ENCODE results near the gene PARD3. TPM values are rescaled to one million over a fixed set of nuclear protein-coding genes. Genes with fewer than 3 reads are reported as not detected.

Gene PARD3
- polyA plus RNA-seq, 1 donor from 2014 or later = 12.4 TPM

GRCh38 chr10:34231441-34232180 lies 583.5 kb downstream of the PARD3 start:
- Histone ChIP-seq H3K4me3 (ENCODE audit: low read length) (no peak overlapping the region), H3K4me2 (ENCODE audit: low read length) (no peak overlapping the region), H3K27ac (ENCODE audit: low read length) (peak overlapping the region; percentile 34), H3K9me2 (ENCODE audit: insufficient read depth, low read length) (no peaks in the 10 kb centered on the region), H3K9ac (ENCODE audit: low read length) (no peak overlapping the region), H3F3A (ENCODE audit: insufficient read depth, low read length, poor library complexity, severe bottlenecking) (no peaks in the 10 kb centered on the region), H3K36me3 (ENCODE audit: insufficient read depth, low read length) (no peaks in the 10 kb centered on the region), H3K27me3 (ENCODE audit: insufficient read depth, low read depth, low read length) (no peaks in the 10 kb centered on the region), H3K79me2 (replicated peaks; ENCODE audit: insufficient read depth, low read length) (no peaks in the 10 kb centered on the region), H3K9me3 (ENCODE audit: low read length) (no peaks in the 10 kb centered on the region), H4K20me1 (ENCODE audit: insufficient read depth) (no peaks in the 10 kb centered on the region), H2AFZ (ENCODE audit: low read depth, low read length) (no peak overlapping the region)
- TF ChIP-seq TAF1 (IDR thresholded peaks at IDR 0.05; ENCODE audit: low read depth) (no peak), EP300 (conservative IDR thresholded peaks at IDR 0.05; ENCODE audit: poor library complexity, severe bottlenecking) (peak; percentile 61)

GRCh38 chr10:34229917-34230316 lies 585.2 kb downstream of the PARD3 start:
- H2AFZ ChIP-seq (ENCODE audit: low read depth, low read length) = no peak overlapping the region
- H3K79me2 ChIP-seq (replicated peaks; ENCODE audit: insufficient read depth, low read length) = no peaks in the 10 kb centered on the region
- no peaks in the 10 kb centered on the region for H3K9me3 ChIP-seq (ENCODE audit: low read length)
- no peak overlapping the region for H3K4me3 ChIP-seq (ENCODE audit: low read length)
- no peak overlapping the region for H3K27ac ChIP-seq (ENCODE audit: low read length)
- no peaks in the 10 kb centered on the region for H3K9me2 ChIP-seq (ENCODE audit: insufficient read depth, low read length)
- H3F3A ChIP-seq (ENCODE audit: insufficient read depth, low read length, poor library complexity, severe bottlenecking) = no peaks in the 10 kb centered on the region
- TF ChIP-seq POLR2AphosphoS5 (IDR thresholded peaks at IDR 0.05) = no peak
- TF ChIP-seq MXI1 (conservative IDR thresholded peaks at IDR 0.05; ENCODE audit: poor library complexity, severe bottlenecking) = no peak
- TF ChIP-seq REST (IDR thresholded peaks at IDR 0.05; ENCODE audit: borderline replicate concordance) = no peak
- TF ChIP-seq SMC3 (conservative IDR thresholded peaks at IDR 0.05; ENCODE audit: poor library complexity) = no peak
- H3K36me3 ChIP-seq (ENCODE audit: insufficient read depth, low read length) = no peaks in the 10 kb centered on the region
- H3K4me2 ChIP-seq (ENCODE audit: low read length) = no peak overlapping the region
- no peak overlapping the region for H3K9ac ChIP-seq (ENCODE audit: low read length)
- no peaks in the 10 kb centered on the region for H3K27me3 ChIP-seq (ENCODE audit: insufficient read depth, low read depth, low read length)
- no peaks in the 10 kb centered on the region for H4K20me1 ChIP-seq (ENCODE audit: insufficient read depth)

- Histone ChIP-seq H3F3A (ENCODE audit: insufficient read depth, low read length, poor library complexity, severe bottlenecking) (no peaks in the 10 kb centered on the region), H4K20me1 (ENCODE audit: insufficient read depth) (no peaks in the 10 kb centered on the region), H3K4me2 (ENCODE audit: low read length) (no peak overlapping the region), H3K79me2 (replicated peaks; ENCODE audit: insufficient read depth, low read length) (no peaks in the 10 kb centered on the region), H3K9me2 (ENCODE audit: insufficient read depth, low read length) (no peaks in the 10 kb centered on the region), H3K27me3 (ENCODE audit: insufficient read depth, low read depth, low read length) (no peaks in the 10 kb centered on the region), H3K27ac (ENCODE audit: low read length) (no peak overlapping the region), H3K4me3 (ENCODE audit: low read length) (no peak overlapping the region), H3K9me3 (ENCODE audit: low read length) (no peaks in the 10 kb centered on the region), H2AFZ (ENCODE audit: low read depth, low read length) (no peak overlapping the region), H3K9ac (ENCODE audit: low read length) (no peak overlapping the region), H3K36me3 (ENCODE audit: insufficient read depth, low read length) (no peaks in the 10 kb centered on the region)
- TF ChIP-seq EP300 (conservative IDR thresholded peaks at IDR 0.05; ENCODE audit: poor library complexity, severe bottlenecking) (no peak), EZH2 (IDR thresholded peaks at IDR 0.05; ENCODE audit: borderline replicate concordance, insufficient read depth, low read length, poor library complexity, severe bottlenecking) (no peak), POLR2AphosphoS5 (IDR thresholded peaks at IDR 0.05) (no peak), CTCF (IDR thresholded peaks at IDR 0.05; ENCODE audit: poor library complexity, severe bottlenecking) (no peak), REST (IDR thresholded peaks at IDR 0.05; ENCODE audit: borderline replicate concordance) (no peak), SMC3 (conservative IDR thresholded peaks at IDR 0.05; ENCODE audit: poor library complexity) (no peak), RAD21 (conservative IDR thresholded peaks at IDR 0.05) (no peak)
These were observed 587.0 kb downstream of the PARD3 start for GRCh38 chr10:34228066-34228465.
